Small intestine (tissue), 7 donors: ENCODE results near the gene PHYKPL. TPM values are rescaled to one million over a fixed set of nuclear protein-coding genes. Genes with fewer than 3 reads are reported as not detected.
"Not testable (repeated sequence)": the region's sequence is repeated elsewhere in the genome, so short reads cannot be mapped to it uniquely, and the experiment has no call there.

Experiments
- DNase-seq, 2 donors: peaks; one replicate each; pipeline versions ENCODE4 v3.0.0 to v3.0.0-alpha.2; 2013
- FAIRE-seq: peaks from 2 replicates; lab custom pipeline; 2012; peaks lifted over from hg19 to GRCh38; lab: Jason Lieb, UNC
- H3K27ac ChIP-seq, 3 donors: one replicate each; pipeline ENCODE4 v1.5.1; 2013; ENCODE audit warnings: low read length in 2 of 3, mild to moderate bottlenecking in 2 of 3, control low read depth in 1 of 3, inconsistent platforms in 1 of 3, low read depth in 1 of 3, moderate library complexity in 1 of 3
- H3K27me3 ChIP-seq, 3 donors: one replicate each; pipeline ENCODE4 v1.6.1; 2013; ENCODE audit warnings: low read length in 3 of 3, inconsistent platforms in 1 of 3; ENCODE audit not compliant: control insufficient read depth in 3 of 3, insufficient read depth in 3 of 3
- H3K36me3 ChIP-seq, 3 donors: one replicate each; pipeline ENCODE4 v1.6.1; 2013; ENCODE audit warnings: low read length in 3 of 3, inconsistent platforms in 1 of 3, low read depth in 1 of 3, mild to moderate bottlenecking in 1 of 3, moderate library complexity in 1 of 3; ENCODE audit not compliant: control insufficient read depth in 3 of 3, insufficient read depth in 2 of 3
- H3K4me1 ChIP-seq, 3 donors: one replicate each; pipeline ENCODE4 v1.6.1; 2013; ENCODE audit warnings: low read length in 2 of 3, inconsistent platforms in 1 of 3, low read depth in 1 of 3, mild to moderate bottlenecking in 1 of 3, moderate library complexity in 1 of 3; ENCODE audit not compliant: control insufficient read depth in 3 of 3, insufficient read depth in 2 of 3
- H3K4me3 ChIP-seq, 3 donors: one replicate each; pipeline ENCODE4 v1.5.1; 2013; ENCODE audit warnings: low read length in 3 of 3, control low read depth in 1 of 3, inconsistent platforms in 1 of 3, low read depth in 1 of 3, mild to moderate bottlenecking in 1 of 3, moderate library complexity in 1 of 3
- H3K9me3 ChIP-seq, 2 donors: one replicate each; pipeline ENCODE4 v1.6.1; 2013; ENCODE audit warnings: low read depth in 1 of 2, low read length in 1 of 2; ENCODE audit not compliant: control insufficient read depth in 2 of 2, insufficient read depth in 1 of 2
- WGBS, 3 donors: extraction: QIAGEN DNeasy Blood & Tissue Kit; methylation state at CpG; one replicate each; pipeline ENCODE4 v1.1.7; 2013; 5-methylcytosine and 5-hydroxymethylcytosine counted together
- polyA plus RNA-seq, 4 donors: library from polyadenylated mRNA; stranded (reverse) in 3 of 4; unstranded in 1 of 4; fragments of 200-250 nt in 3 of 4; fragments of 120-200 nt in 1 of 4; gene quantifications; one replicate each; pipeline versions ENCODE4 v1.2.1 to v1.2.3, GENCODE V29; 2013
- donor health status: healthy with polysubstance abuse.
- donor health status: control.
- donor health status: control.
- donor health status: Bipolar disorder and iron deficiency.
- donor health status: healthy.

Gene PHYKPL
- polyA plus RNA-seq, 4 donors: 57.7 to 145 (median 127) TPM

DNA sequence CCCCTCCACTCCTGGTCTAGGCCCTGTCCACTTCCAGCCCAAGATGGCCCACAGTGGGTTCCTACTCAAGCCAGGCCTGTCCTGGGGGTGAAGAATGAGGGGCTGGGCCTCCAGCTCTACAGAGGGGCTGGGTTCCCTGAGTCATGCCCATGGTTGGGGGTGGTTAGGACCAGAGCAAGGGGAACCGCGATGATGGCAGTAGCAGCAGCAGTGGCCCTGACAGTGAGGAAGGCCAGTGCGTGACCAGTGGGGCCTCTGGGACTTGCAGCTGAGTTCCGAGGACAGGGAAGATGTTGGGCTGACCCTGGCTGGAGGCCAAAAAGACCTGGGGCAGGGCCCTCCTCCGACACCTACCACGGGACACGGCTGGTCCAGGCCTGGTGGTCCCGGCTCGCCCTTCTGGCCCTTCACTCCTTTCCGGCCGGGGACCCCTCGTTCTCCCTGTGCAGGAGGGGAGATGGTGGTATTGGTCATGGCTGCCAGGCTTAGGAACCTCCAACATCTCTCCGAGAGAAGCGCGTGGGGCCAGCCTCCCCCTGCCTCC, 9.2 kb upstream of the PHYKPL start:
- no peaks in the 10 kb centered on the region for H3K9me3 ChIP-seq
- no peaks in the 10 kb centered on the region for H3K27me3 ChIP-seq
- no peak overlapping the region for H3K4me3 ChIP-seq
- WGBS, 3 donors: 78 to 84% (median 84%) methylated on average over 12 to 15 of the region's 15 CpGs
- no peak for FAIRE-seq
- peaks cover 6 to 14% (median 7%) of the 10 kb centered on the region in 3 donors for H3K4me1 ChIP-seq
- DNase-seq: no peak
- H3K27ac ChIP-seq: peak overlapping the region in 1 of 3 donors; percentile 5
- no peaks in the 10 kb centered on the region for H3K36me3 ChIP-seq

- no peaks in the 10 kb centered on the region for H3K36me3 ChIP-seq
- peak overlapping the region in 1 of 3 donors; percentile 5 for H3K27ac ChIP-seq
- FAIRE-seq (no peak), DNase-seq (no peak)
- H3K27me3 ChIP-seq: no peaks in the 10 kb centered on the region
- H3K4me1 ChIP-seq: peaks cover 6 to 11% (median 7%) of the 10 kb centered on the region in 3 donors
- H3K4me3 ChIP-seq: no peak overlapping the region
- 49 to 93% (median 57%) methylated on average over 6 to 8 of the region's 8 CpGs for WGBS, 3 donors
- no peaks in the 10 kb centered on the region for H3K9me3 ChIP-seq
Observed at GRCh38 chr5:178241231-178241663, 8.6 kb upstream of the PHYKPL start.

DNA sequence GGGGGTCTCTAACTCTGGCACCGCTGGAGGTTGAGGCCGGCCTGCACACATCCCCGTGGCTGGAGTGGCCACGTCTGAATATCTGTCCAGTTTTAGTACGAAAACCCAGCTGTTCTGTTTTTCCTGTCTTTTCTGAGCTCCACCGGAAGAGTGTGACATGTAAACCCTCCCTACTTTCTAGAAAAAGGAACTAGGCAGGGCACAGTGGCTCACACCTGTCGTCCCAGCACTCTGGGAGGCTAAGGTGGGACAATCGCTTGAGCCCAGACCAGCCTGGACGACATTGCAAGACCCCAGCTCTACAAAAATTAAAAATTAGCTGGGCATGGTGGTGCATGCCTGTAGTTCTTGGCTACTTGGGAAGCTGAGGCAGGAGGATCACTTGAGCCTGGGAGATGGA, 8.2 kb upstream of the PHYKPL start:
- WGBS, 3 donors: 67 to 90% (median 74%) methylated on average over 9 of the region's 9 CpGs
- FAIRE-seq: no peak

GRCh38 chr5:178240341-178240741, 7.7 kb upstream of the PHYKPL start:
- 86 to 87% (median 86%) methylated on average over 15 to 19 of the region's 19 CpGs for WGBS, 3 donors
- DNase-seq (no peak), FAIRE-seq (no peak)
- Histone ChIP-seq H3K36me3 (no peaks in the 10 kb centered on the region), H3K9me3 (no peaks in the 10 kb centered on the region), H3K4me3 (no peak overlapping the region), H3K27me3 (no peaks in the 10 kb centered on the region), H3K4me1 (peaks cover 6 to 10% (median 7%) of the 10 kb centered on the region in 3 donors), H3K27ac (peak overlapping the region in 2 of 3 donors; percentile 14 to 22)

More for the DNA sequence above, 8.2 kb upstream of the PHYKPL start:
- no peaks in the 10 kb centered on the region for H3K27me3 ChIP-seq
- H3K9me3 ChIP-seq: no peaks in the 10 kb centered on the region
- no peak for DNase-seq
- peak overlapping the region in 1 of 3 donors; percentile 14 for H3K27ac ChIP-seq
- H3K4me3 ChIP-seq: no peak overlapping the region
- peaks cover 6 to 10% (median 7%) of the 10 kb centered on the region in 3 donors for H3K4me1 ChIP-seq
- no peaks in the 10 kb centered on the region for H3K36me3 ChIP-seq

GRCh38 chr5:178239626-178240301, 7.2 kb upstream of the PHYKPL start:
- H3K4me3 ChIP-seq, H3K36me3 ChIP-seq, FAIRE-seq, H3K27me3 ChIP-seq, H3K9me3 ChIP-seq, DNase-seq: not testable (repeated sequence)
- Histone ChIP-seq H3K27ac (peak overlapping the region in 2 of 3 donors; percentile 22 to 33), H3K4me1 (peaks cover 6 to 14% (median 8%) of the 10 kb centered on the region in 3 donors)
- WGBS, 3 donors: 57 to 86% (median 64%) methylated on average over 7 to 16 of the region's 16 CpGs

DNA sequence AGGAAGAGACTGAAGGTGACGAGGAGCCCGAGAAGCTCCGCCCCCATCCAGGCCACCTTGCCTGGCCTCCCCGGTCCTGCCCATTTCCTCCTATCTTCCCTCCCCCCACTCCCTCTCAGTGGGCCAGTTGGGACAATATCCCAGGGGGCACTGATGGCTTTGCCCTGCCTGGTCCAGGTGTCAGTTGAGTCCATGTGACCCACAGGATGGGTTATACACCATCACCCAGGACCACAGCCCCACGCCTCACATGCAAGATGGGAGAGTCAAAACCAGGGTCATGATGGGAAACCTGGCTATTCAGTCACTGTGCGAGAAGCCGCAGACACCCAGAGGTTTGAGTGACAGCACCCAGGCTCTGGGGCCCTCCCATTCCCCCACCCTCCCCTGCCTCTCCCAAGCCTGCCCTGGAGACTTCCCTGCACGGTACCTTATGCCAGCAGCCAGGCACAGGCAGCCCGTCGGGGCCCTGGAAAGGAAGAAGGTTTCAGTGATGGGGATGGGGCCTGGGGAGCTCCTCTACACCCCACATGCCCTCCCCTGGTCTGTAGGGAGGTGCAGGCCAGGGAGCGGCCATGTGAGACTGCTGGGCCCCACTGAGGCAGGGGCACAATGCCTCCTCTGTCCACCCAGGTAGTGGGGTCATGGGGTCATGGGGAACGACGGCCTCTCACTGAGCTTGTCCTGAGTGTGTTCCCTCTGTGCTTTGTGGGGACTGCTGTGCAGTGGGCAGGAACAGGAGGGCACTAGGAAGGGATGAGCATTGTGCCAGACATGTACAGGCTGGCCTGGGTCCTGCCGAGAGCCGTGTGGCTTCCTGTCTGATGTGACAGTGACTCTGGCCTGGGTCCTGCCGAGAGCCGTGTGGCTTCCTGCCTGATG, 6.3 kb upstream of the PHYKPL start:
- FAIRE-seq (no peak), DNase-seq (no peak)
- no peaks in the 10 kb centered on the region for H3K27me3 ChIP-seq
- H3K9me3 ChIP-seq: no peaks in the 10 kb centered on the region
- peak overlapping the region in 2 of 3 donors; percentile 83 to 90 for H3K27ac ChIP-seq
- WGBS, 3 donors: 59 to 75% (median 70%) methylated on average over 16 to 17 of the region's 17 CpGs
- no peak overlapping the region for H3K4me3 ChIP-seq
- no peaks in the 10 kb centered on the region for H3K36me3 ChIP-seq
- peaks cover 6 to 14% (median 8%) of the 10 kb centered on the region in 3 donors for H3K4me1 ChIP-seq

DNA sequence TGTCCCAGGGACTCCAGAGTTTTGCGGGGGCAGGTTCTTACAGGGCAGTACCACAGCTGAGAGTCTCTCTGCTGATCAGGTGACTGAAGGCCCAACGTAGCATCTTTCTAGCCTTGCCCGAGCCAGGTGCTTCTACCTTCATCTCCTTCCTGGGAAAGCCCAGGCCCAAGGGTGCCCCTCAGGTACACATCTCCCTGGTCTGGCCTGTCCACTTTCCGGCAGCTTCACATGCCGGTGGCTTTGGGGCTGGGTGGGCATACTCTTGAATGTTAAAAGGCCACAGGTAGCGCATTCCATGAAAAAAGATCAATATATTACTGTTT, 5.7 kb upstream of the PHYKPL start:
- Histone ChIP-seq H3K27me3 (no peaks in the 10 kb centered on the region), H3K9me3 (no peaks in the 10 kb centered on the region), H3K36me3 (no peaks in the 10 kb centered on the region), H3K4me1 (peaks cover 6 to 14% (median 8%) of the 10 kb centered on the region in 3 donors), H3K4me3 (no peak overlapping the region), H3K27ac (peak overlapping the region; percentile 15 to 83 (median 39))
- FAIRE-seq: no peak
- DNase-seq: no peak
- 81 to 94% (median 94%) methylated on average over 5 to 6 of the region's 6 CpGs for WGBS, 3 donors
